ENCODE results near the gene ASXL2.
A peak's percentile ranks its signal among the peaks of the same experiment; 100 is the strongest.
"Not testable (repeated sequence)": the region's sequence is repeated elsewhere in the genome, so short reads cannot be mapped to it uniquely, and the experiment has no call there.

The ASXL2 gene

DNA sequence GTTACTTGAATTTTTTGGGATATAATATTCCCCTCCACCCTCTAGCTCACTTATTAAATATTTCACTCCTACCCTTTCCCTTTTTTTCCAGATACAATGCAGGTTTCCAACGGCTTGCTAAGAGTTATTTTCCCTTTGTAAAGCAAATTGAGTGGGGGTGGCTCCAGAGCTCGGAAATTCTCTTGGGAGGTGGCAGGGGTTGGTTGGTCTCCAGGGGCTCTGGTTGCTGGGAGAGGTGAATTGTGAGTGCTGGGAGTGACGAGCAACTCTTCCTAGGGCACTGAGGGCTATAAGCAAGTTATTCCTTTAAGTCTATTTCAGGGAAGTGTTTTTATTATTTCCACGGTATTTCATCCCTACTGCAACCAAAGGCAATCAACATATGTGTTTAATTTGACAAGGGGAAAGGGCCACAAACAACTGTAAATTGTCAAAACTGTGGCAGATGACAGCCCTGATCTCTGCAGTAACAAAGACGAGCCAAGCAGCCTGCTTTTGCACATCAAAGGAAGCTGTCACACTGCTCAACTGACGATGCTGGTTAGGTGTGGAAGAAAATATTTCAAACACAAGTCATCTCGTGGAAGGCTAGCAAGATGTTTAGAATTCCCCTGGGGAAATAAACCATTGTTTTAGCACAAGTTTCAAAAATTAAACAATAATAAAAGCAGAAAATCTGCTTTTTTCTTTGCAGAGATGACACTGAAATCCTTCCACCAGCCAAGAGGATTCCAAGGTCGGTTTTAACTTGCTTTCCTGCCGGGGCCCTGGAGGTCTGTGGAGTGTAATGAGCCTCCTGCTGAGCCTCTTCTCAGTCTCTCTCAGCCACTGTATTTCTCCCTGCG, 34.8 kb upstream of the ASXL2 start:
- peak overlapping the region; percentile 21; the same call in 1 of the 2 replicates for H3K4me2 ChIP-seq (ENCODE audit: low read length)
- H3K4me3 ChIP-seq (ENCODE audit: low read length): no peak overlapping the region
- H3K27me3 ChIP-seq (ENCODE audit: low read depth, low read length): no peaks in the 10 kb centered on the region
- no peaks in the 10 kb centered on the region for H3K36me3 ChIP-seq (replicated peaks; ENCODE audit: low read depth, low read length)
- H4K20me1 ChIP-seq (ENCODE audit: insufficient read depth, low read length): no peaks in the 10 kb centered on the region
- H2AFZ ChIP-seq (ENCODE audit: low read depth, low read length): peak overlapping the region; percentile 69; the same call in 1 of the 2 replicates
- TF ChIP-seq EZH2phosphoT487 (IDR thresholded peaks at IDR 0.05; ENCODE audit: low read depth) (no peak), CTCF (IDR thresholded peaks at IDR 0.05; ENCODE audit: low read depth, low read length) (no peak)
- H3K79me2 ChIP-seq (ENCODE audit: low read length): no peaks in the 10 kb centered on the region
- no peaks in the 10 kb centered on the region for H3K4me1 ChIP-seq (ENCODE audit: low read length)
- H3K9me3 ChIP-seq (ENCODE audit: insufficient read depth, low read length): no peaks in the 10 kb centered on the region
- no peak overlapping the region for H3K9ac ChIP-seq (ENCODE audit: low read length)
- H3K27ac ChIP-seq (ENCODE audit: low read length): no peak overlapping the region

- not testable (repeated sequence) for H3K9ac ChIP-seq (ENCODE audit: low read length); H3K9me3 ChIP-seq (ENCODE audit: insufficient read depth, low read length); H3K79me2 ChIP-seq (ENCODE audit: low read length); H4K20me1 ChIP-seq (ENCODE audit: insufficient read depth, low read length); H3K27me3 ChIP-seq (ENCODE audit: low read depth, low read length); H3K27ac ChIP-seq (ENCODE audit: low read length); H3K4me3 ChIP-seq (ENCODE audit: low read length); H3K4me1 ChIP-seq (ENCODE audit: low read length); H2AFZ ChIP-seq (ENCODE audit: low read depth, low read length); H3K4me2 ChIP-seq (ENCODE audit: low read length); H3K36me3 ChIP-seq (replicated peaks; ENCODE audit: low read depth, low read length)
Observed at GRCh38 chr2:25909574-25909973, 31.3 kb upstream of the ASXL2 start.

GRCh38 chr2:25905126-25905525, 26.8 kb upstream of the ASXL2 start:
- Histone ChIP-seq H3K79me2 (ENCODE audit: low read length) (no peaks in the 10 kb centered on the region), H3K4me1 (ENCODE audit: low read length) (no peaks in the 10 kb centered on the region), H3K9ac (ENCODE audit: low read length) (no peak overlapping the region), H4K20me1 (ENCODE audit: insufficient read depth, low read length) (no peaks in the 10 kb centered on the region), H3K27ac (ENCODE audit: low read length) (no peak overlapping the region), H3K4me3 (ENCODE audit: low read length) (no peak overlapping the region), H3K4me2 (ENCODE audit: low read length) (no peak overlapping the region), H2AFZ (ENCODE audit: low read depth, low read length) (no peak overlapping the region), H3K27me3 (ENCODE audit: low read depth, low read length) (no peaks in the 10 kb centered on the region), H3K9me3 (ENCODE audit: insufficient read depth, low read length) (no peaks in the 10 kb centered on the region), H3K36me3 (replicated peaks; ENCODE audit: low read depth, low read length) (no peaks in the 10 kb centered on the region)
- no peak for TF ChIP-seq CTCF (IDR thresholded peaks at IDR 0.05; ENCODE audit: low read depth, low read length)
- TF ChIP-seq EZH2phosphoT487 (IDR thresholded peaks at IDR 0.05; ENCODE audit: low read depth): no peak

DNA sequence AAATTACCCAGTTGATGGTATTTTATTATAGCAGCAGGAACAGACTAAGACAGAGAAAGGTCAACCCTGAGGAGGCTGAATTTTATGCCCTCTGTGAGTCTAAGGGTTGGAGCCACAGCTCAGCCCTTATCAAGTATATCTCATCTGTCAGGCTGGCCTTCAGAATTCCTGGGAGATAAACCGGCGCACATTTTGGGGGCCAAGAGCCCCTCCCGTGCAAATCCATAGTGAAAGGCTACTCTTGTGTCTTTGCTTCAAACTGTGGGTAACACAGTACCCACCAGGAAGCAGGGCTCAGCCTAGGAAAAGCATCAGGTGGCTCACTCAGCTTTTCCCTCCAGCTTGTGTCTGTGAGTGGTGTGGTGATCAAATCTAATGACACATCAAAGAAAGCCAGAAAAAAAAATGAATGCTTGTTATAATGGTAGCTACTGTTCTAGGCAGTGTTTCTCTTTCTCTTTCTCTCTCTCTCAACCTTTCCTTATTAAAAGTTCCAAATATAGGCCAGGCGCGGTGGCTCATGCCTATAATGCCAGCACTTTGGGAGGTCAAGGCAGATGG, 25.0 kb upstream of the ASXL2 start:
- TF ChIP-seq CTCF (IDR thresholded peaks at IDR 0.05; ENCODE audit: low read depth, low read length) (no peak), EZH2phosphoT487 (IDR thresholded peaks at IDR 0.05; ENCODE audit: low read depth) (no peak)
- no peaks in the 10 kb centered on the region for H3K4me1 ChIP-seq (ENCODE audit: low read length)
- H3K79me2 ChIP-seq (ENCODE audit: low read length): no peaks in the 10 kb centered on the region
- H4K20me1 ChIP-seq (ENCODE audit: insufficient read depth, low read length): no peaks in the 10 kb centered on the region
- H3K9ac ChIP-seq (ENCODE audit: low read length): no peak overlapping the region
- H3K27me3 ChIP-seq (ENCODE audit: low read depth, low read length): no peaks in the 10 kb centered on the region
- H2AFZ ChIP-seq (ENCODE audit: low read depth, low read length): no peak overlapping the region
- H3K9me3 ChIP-seq (ENCODE audit: insufficient read depth, low read length): no peaks in the 10 kb centered on the region
- no peak overlapping the region for H3K27ac ChIP-seq (ENCODE audit: low read length)
- H3K4me2 ChIP-seq (ENCODE audit: low read length): no peak overlapping the region
- no peaks in the 10 kb centered on the region for H3K36me3 ChIP-seq (replicated peaks; ENCODE audit: low read depth, low read length)
- no peak overlapping the region for H3K4me3 ChIP-seq (ENCODE audit: low read length)
